Stromal cell of bone marrow (primary cell): ENCODE results near the gene ERN2.
"Not testable (repeated sequence)": the region's sequence is repeated elsewhere in the genome, so short reads cannot be mapped to it uniquely, and the experiment has no call there.

Experiments
- DNase-seq: peaks from one replicate; pipeline ENCODE4 v3.0.0-alpha.2; 2012; ENCODE audit warnings: low read depth

Gene ERN2

GRCh38 chr16:23722613-23723240, 9.7 kb upstream of the ERN2 start:
- DNase-seq, result not testable (repeated sequence)

DNA sequence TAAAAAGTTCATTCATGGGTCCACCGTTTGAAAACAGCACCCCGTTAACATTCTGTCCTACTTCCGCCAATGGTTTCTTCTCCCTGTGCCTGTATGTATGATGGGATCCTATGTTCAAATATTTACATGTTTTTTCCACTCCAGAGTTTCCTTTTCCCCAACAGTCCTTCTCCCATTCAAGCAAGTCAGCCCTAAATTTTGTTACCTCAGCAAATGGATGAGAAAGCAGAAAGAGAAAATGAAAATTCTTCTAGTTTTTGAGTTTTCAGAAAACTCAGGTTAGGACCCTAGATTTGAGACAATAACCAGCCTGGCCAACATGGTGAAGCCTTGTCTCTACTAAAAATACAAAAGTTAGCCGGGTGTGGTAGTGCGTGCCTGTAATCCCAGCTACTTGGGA, 3.5 kb upstream of the ERN2 start:
- no peak for DNase-seq

- DNase-seq, result no peak
These were observed 1.2 kb downstream of the ERN2 start for GRCh38 chr16:23711785-23712184.

GRCh38 chr16:23710504-23710903, 2.5 kb downstream of the ERN2 start:
- DNase-seq, result no peak

DNA sequence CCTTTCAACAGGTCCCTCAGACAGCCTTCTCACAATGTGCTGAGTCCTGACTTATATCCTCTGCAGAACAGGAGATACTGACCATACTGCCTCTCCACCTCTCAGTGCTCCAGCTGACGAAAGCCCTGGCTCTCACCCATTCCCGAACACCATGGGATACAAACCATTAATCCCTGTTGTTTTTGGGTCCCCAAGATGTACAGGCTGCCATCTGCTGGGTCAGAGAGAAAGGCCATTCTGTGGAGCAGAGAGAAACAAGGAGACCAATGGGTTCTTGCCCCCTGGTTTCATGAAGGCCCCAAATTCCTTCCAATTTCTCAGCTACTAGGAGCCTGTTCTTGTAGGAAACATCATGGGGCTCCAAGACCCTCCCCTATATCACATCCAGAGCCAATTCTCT, 3.0 kb downstream of the ERN2 start:
- DNase-seq, result no peak

GRCh38 chr16:23709536-23709935, 3.5 kb downstream of the ERN2 start:
- DNase-seq, result no peak

- no peak for DNase-seq
These were observed 6.6 kb downstream of the ERN2 start for GRCh38 chr16:23706439-23706838.

DNA sequence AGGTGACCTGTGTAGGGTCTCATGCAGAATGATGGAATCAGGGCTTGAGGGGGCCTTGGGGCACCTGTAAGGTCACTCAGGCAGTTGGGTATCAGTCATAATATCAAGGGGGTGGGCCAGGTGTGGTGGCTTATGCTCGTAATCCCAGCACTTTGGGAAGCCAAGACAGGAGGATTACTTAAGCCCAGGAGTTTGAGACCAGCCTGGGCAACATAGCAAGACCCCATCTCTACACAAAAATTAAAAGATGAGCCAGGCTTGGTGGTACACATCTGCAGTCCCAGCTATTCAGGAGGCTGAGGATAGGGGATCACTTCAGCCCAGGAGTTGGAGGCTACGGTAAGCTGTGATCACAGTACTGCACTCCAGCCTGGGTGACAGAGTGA, 7.5 kb downstream of the ERN2 start:
- DNase-seq, result no peak

GRCh38 chr16:23704772-23705516, 8.1 kb downstream of the ERN2 start:
- no peak for DNase-seq

GRCh38 chr16:23702951-23703350, 10.1 kb downstream of the ERN2 start:
- DNase-seq, result no peak

DNA sequence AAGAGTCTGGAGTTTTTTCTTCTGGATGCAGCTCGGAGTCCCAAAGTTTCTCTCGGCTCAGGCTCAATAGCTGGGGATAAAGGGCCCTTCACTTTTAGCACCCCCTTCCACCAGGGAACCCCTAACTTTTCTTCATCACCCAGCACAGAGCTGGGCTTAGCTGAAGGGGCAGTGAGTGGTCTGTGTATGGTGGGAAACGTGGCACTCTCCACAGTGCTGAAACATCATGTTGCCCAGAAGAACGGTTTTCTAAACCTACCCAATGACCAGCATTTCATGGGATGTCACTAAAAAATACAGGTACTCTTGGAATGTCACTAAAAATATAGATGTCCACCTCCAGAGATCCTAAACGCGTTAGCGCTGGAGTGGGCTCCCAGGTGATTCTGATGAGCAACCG, 12.0 kb downstream of the ERN2 start:
- no peak for DNase-seq

GRCh38 chr16:23700509-23700908, 12.5 kb downstream of the ERN2 start:
- no peak for DNase-seq

- no peak for DNase-seq
These were observed 12.9 kb downstream of the ERN2 start for GRCh38 chr16:23700093-23700492.

- no peak for DNase-seq
These were observed 13.9 kb downstream of the ERN2 start for GRCh38 chr16:23699100-23699499.

DNA sequence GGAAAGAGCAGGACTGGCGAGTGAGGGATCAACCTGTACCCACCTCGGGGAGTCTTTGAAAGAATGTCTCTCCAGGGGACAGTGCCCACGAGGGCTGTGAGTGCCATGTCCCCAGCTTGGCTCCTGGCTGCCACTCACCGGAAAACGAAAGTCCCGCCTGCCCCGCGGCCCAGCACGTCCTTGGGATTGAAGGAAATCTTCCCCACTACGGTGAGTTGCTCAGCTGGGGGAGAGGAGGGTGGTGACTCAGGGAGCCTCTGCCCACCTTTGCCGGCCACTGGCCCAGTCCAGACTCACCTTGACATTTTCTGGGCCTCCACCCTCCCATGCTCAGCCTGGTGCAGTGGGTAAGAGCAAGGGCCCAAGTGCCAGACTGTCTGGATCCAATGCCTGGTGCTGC, 17.3 kb downstream of the ERN2 start:
- no peak for DNase-seq

- no peak for DNase-seq
These were observed 18.2 kb downstream of the ERN2 start for GRCh38 chr16:23694644-23695373.

DNA sequence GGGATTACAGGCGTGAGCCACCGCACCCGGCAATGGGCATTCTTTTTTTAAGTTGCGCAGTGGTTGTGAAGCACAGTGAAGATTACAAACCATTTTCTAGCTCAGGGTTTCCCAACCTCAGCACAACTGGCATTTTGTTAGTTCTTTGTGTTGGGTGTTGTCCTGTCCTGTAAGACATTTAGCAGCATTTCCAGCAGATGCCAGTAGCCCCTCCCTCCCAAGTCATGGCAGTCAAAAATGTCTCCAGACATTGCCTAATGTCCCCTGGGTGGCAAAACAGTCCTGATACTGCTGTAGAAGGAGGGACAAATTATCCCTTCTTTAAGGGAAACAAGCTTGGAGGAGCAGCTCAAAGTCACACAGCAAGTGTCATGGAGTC, 18.8 kb downstream of the ERN2 start:
- no peak for DNase-seq

- no peak for DNase-seq
These were observed 20.7 kb downstream of the ERN2 start for GRCh38 chr16:23692190-23692837.

DNA sequence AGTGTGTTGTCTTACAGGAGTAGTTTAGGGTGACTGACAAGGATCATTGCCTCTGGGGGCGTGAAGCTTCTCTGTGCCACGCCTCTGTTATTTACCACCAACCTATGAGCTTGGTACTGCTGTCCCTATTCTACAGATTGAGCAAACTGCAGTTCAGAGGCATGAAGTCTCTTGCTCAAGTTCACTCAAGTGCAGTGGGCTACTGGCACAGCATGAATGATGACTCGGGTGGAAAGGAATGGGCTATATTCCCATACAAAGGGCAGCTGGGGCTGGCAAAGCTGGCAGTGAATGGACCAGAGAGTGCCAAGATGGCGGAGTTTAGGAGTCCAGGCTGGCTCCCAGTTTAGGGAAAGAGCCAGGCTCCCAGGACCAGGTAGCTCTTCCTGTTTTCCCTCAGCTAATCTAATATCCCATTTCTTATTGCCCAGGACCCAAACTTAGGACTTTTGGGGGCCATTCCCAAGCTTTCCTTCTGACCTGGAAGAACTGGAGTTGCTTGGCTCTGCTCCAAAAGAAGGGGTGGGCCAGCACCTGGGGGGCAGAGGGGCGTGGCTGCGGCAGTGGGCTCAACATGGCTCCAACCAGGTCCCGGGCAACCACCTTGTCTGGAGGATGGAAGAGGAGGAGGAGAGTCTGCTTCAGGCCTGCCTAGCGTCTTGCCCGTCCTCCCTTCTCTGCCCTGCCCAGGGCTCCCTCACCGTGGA, 21.4 kb downstream of the ERN2 start:
- no peak for DNase-seq

GRCh38 chr16:23690771-23691482, 22.1 kb downstream of the ERN2 start:
- no peak for DNase-seq

DNA sequence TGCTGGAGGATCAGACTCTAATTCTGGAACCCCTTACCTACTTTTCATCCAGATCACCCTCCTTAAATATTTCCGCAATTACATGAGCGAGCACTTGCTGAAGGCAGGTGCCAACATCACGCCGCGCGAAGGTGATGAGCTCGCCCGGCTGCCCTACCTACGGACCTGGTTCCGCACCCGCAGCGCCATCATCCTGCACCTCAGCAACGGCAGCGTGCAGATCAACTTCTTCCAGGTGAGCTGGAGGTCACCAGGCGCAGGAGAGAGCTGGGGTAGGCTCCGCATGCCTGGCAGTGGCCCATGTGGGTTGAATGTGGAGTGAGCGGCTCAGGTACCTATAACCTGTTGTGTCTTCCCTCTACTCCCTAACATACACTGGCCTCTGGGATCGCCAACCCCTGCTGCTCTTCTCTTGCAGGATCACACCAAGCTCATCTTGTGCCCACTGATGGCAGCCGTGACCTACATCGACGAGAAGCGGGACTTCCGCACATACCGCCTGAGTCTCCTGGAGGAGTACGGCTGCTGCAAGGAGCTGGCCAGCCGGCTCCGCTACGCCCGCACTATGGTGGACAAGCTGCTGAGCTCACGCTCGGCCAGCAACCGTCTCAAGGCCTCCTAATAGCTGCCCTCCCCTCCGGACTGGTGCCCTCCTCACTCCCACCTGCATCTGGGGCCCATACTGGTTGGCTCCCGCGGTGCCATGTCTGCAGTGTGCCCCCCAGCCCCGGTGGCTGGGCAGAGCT, 23.4 kb downstream of the ERN2 start:
- no peak for DNase-seq
